ENCODE results near the gene TRIM71. TPM values are rescaled to one million over a fixed set of nuclear protein-coding genes. Genes with fewer than 3 reads are reported as not detected.

TRIM71 gene
- total RNA-seq, 1 donor from 2014 or later: 17.2 TPM

GRCh38 chr3:32847528-32847927 is 29.7 kb downstream of the TRIM71 start:
- Histone ChIP-seq H4K20me1 (ENCODE audit: insufficient read depth, low read length) (no peaks in the 10 kb centered on the region), H3K79me2 (ENCODE audit: insufficient read depth, low read length) (no peaks in the 10 kb centered on the region), H3K27me3 (ENCODE audit: insufficient read depth, low read length) (peaks cover 2% of the 10 kb centered on the region), H3K27ac (ENCODE audit: low read depth, low read length) (no peak overlapping the region), H3K9me3 (ENCODE audit: insufficient read depth, low read depth, low read length) (no peaks in the 10 kb centered on the region), H3K36me3 (ENCODE audit: insufficient read depth, low read length) (no peaks in the 10 kb centered on the region), H2AFZ (ENCODE audit: low read depth, low read length) (no peak overlapping the region), H3K9ac (ENCODE audit: low read length) (no peak overlapping the region), H3K4me3 (ENCODE audit: insufficient read depth, low read depth, low read length) (no peak overlapping the region), H3K4me1 (ENCODE audit: insufficient read depth, low read length) (no peaks in the 10 kb centered on the region), H3K4me2 (ENCODE audit: low read length) (no peak overlapping the region)
- no peaks in the 10 kb centered on the region for H3K27me3 Mint-ChIP-seq (ENCODE audit: low read depth, unreplicated experiment)
- no peaks in the 10 kb centered on the region for H3K36me3 Mint-ChIP-seq (ENCODE audit: low read depth, unreplicated experiment)
- H3K4me1 Mint-ChIP-seq (ENCODE audit: low read depth, unreplicated experiment): peaks cover 71% of the 10 kb centered on the region
- no peak overlapping the region for H3K4me3 Mint-ChIP-seq (ENCODE audit: unreplicated experiment)
- no peaks in the 10 kb centered on the region for H3K9me3 Mint-ChIP-seq (ENCODE audit: unreplicated experiment)
- TF ChIP-seq CTCF (IDR thresholded peaks at IDR 0.05; ENCODE audit: insufficient read depth, low read depth, low read length) (no peak), EZH2 (IDR thresholded peaks at IDR 0.05; ENCODE audit: insufficient read depth, low read length) (no peak)
- H3K27ac Mint-ChIP-seq (ENCODE audit: unreplicated experiment): no peak overlapping the region
- FAIRE-seq: no peak
- no peak for DNase-seq (ENCODE audit: low read depth)

- H3K36me3 ChIP-seq (ENCODE audit: insufficient read depth, low read length): no peaks in the 10 kb centered on the region
- H3K9me3 ChIP-seq (ENCODE audit: insufficient read depth, low read depth, low read length): no peaks in the 10 kb centered on the region
- no peaks in the 10 kb centered on the region for H3K36me3 Mint-ChIP-seq (ENCODE audit: low read depth, unreplicated experiment)
- H3K9me3 Mint-ChIP-seq (ENCODE audit: unreplicated experiment): no peaks in the 10 kb centered on the region
- H3K4me2 ChIP-seq (ENCODE audit: low read length): no peak overlapping the region
- peaks cover 2% of the 10 kb centered on the region for H3K27me3 ChIP-seq (ENCODE audit: insufficient read depth, low read length)
- DNase-seq (ENCODE audit: low read depth) (no peak), FAIRE-seq (no peak)
- H3K4me3 ChIP-seq (ENCODE audit: insufficient read depth, low read depth, low read length): no peak overlapping the region
- no peak overlapping the region for H3K9ac ChIP-seq (ENCODE audit: low read length)
- no peaks in the 10 kb centered on the region for H3K79me2 ChIP-seq (ENCODE audit: insufficient read depth, low read length)
- H3K4me1 ChIP-seq (ENCODE audit: insufficient read depth, low read length): no peaks in the 10 kb centered on the region
- no peak overlapping the region for H2AFZ ChIP-seq (ENCODE audit: low read depth, low read length)
- H3K27me3 Mint-ChIP-seq (ENCODE audit: low read depth, unreplicated experiment): no peaks in the 10 kb centered on the region
- TF ChIP-seq CTCF (IDR thresholded peaks at IDR 0.05; ENCODE audit: insufficient read depth, low read depth, low read length): no peak
- no peak for TF ChIP-seq EZH2 (IDR thresholded peaks at IDR 0.05; ENCODE audit: insufficient read depth, low read length)
- no peak overlapping the region for H3K4me3 Mint-ChIP-seq (ENCODE audit: unreplicated experiment)
- H3K27ac ChIP-seq (ENCODE audit: low read depth, low read length): no peak overlapping the region
- no peak overlapping the region for H3K27ac Mint-ChIP-seq (ENCODE audit: unreplicated experiment)
- no peaks in the 10 kb centered on the region for H4K20me1 ChIP-seq (ENCODE audit: insufficient read depth, low read length)
- H3K4me1 Mint-ChIP-seq (ENCODE audit: low read depth, unreplicated experiment): peaks cover 65% of the 10 kb centered on the region
Measured at GRCh38 chr3:32848215-32848614, 30.4 kb downstream of the TRIM71 start.

DNA sequence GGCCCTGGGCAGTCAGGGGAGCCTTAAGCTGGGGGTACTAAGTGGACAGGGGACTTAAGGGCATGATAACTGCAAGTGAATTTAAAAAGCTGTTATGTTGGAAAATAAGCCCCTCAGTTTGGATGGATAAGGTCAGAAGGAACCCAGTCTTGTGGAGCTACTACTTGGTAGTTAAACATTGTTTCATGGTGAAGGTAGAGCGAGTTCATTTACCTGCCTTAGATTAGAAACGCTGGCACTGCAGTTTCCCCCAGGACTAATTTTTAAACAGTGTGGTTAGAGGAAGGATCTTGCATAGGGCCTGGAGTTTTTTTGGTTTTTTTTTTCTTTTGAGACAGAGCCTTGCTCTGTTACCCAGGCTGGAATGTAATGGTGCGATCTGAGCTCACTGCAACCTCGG is 31.2 kb downstream of the TRIM71 start:
- Histone ChIP-seq H3K9me3 (ENCODE audit: insufficient read depth, low read depth, low read length) (no peaks in the 10 kb centered on the region), H2AFZ (ENCODE audit: low read depth, low read length) (no peak overlapping the region), H3K9ac (ENCODE audit: low read length) (no peak overlapping the region), H4K20me1 (ENCODE audit: insufficient read depth, low read length) (no peaks in the 10 kb centered on the region), H3K27me3 (ENCODE audit: insufficient read depth, low read length) (peaks cover 2% of the 10 kb centered on the region), H3K79me2 (ENCODE audit: insufficient read depth, low read length) (no peaks in the 10 kb centered on the region), H3K4me2 (ENCODE audit: low read length) (no peak overlapping the region), H3K27ac (ENCODE audit: low read depth, low read length) (no peak overlapping the region), H3K4me1 (ENCODE audit: insufficient read depth, low read length) (no peaks in the 10 kb centered on the region), H3K36me3 (ENCODE audit: insufficient read depth, low read length) (no peaks in the 10 kb centered on the region), H3K4me3 (ENCODE audit: insufficient read depth, low read depth, low read length) (no peak overlapping the region)
- no peaks in the 10 kb centered on the region for H3K36me3 Mint-ChIP-seq (ENCODE audit: low read depth, unreplicated experiment)
- no peak for TF ChIP-seq EZH2 (IDR thresholded peaks at IDR 0.05; ENCODE audit: insufficient read depth, low read length)
- no peak for TF ChIP-seq CTCF (IDR thresholded peaks at IDR 0.05; ENCODE audit: insufficient read depth, low read depth, low read length)
- FAIRE-seq (no peak), DNase-seq (ENCODE audit: low read depth) (no peak)
- no peaks in the 10 kb centered on the region for H3K9me3 Mint-ChIP-seq (ENCODE audit: unreplicated experiment)
- no peak overlapping the region for H3K4me3 Mint-ChIP-seq (ENCODE audit: unreplicated experiment)
- H3K27ac Mint-ChIP-seq (ENCODE audit: unreplicated experiment): peak overlapping the region; percentile 53
- H3K27me3 Mint-ChIP-seq (ENCODE audit: low read depth, unreplicated experiment): no peaks in the 10 kb centered on the region
- H3K4me1 Mint-ChIP-seq (ENCODE audit: low read depth, unreplicated experiment): peaks cover 57% of the 10 kb centered on the region

All from astrocyte (in vitro differentiated cells and primary cell).